DMS153 treated with DMSO at 0.1 percent for 48 hours (cell line): ENCODE data around the gene MUC6.
A peak's percentile ranks its signal among the peaks of the same experiment; 100 is the strongest.

Experiments
- DNase-seq: peaks from one replicate; lab custom pipeline; 2025; ENCODE audit not compliant: unreplicated experiment; lab: John Stamatoyannopoulos, UW

The MUC6 gene

DNA sequence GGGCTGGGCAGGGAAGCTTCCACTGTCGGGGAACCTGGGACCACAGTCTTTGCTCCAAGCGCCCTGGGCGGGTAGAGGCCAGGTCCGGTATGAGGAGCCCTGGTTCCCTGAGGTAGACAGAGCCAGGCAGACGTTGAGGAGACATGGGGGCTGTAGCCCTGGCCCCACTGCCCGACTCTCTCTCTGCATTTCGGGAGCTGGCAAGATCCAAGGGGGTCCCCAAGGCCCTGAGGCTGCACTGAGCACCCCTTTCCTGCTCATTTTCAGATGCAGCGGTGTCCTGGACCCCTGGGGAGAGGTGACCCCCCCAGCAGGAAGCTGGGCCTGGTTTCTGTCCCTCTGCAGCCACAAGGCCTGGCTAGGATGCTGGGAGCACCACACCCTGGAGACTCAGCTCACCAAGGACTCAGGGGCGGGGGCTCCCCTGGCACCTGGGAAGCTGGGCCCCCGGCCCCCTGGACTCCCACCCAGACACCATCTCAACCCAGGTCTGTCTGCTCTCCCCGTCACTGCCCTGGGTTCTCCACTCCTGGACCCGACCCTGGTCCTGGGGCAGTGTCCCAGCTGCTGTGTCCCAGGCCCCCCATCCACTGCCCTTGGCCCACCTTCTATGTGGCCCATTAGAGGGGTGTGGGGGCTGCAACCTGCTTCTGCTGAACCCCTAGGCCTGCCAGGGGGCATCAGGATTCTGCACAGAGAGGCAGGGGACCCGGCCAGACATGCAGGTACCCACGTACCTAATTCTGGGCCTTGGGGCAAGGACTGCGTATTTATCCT lies 15.0 kb upstream of the MUC6 start:
- no peak for DNase-seq

DNA sequence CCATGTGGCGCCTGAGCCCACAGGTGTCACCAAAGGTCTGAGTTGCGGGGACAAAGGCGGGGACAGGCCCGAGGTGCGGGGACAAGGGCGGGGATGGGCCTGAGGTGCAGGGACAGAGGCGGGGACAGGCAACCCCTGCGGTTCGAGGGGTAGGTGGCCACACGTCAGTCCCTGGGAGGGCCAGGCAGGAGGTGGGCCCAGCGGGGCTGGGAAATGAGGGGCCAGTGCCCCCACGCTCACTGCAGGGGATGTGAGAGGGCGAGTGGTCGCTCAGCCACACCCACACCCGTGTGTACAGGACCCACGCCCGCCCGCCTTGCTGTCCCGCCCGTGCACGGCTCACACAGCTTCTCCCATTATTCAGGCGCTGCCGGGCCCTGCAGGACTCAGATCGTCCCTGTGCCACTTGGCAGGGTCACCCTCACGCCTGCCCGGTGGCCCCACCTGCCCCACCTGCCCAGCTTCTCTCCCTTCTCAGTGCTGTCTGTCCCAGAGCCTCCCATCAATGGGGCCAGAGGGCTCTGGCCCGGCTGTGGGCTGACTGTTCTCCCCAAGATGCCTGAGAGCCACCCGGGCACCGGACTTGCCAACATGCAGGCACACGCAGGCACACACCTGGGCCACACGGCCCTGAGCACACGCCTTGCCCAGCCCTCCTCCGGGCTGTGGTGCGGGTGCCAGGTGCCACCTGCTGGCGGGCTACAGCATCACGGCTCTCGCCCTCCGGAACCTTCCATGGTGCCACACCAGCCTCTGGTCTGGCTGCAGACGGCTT lies 14.2 kb upstream of the MUC6 start:
- peak; percentile 62 for DNase-seq

GRCh38 chr11:1049911-1050580 lies 13.5 kb upstream of the MUC6 start:
- DNase-seq = no peak

- DNase-seq = no peak
Observed at GRCh38 chr11:1049431-1049891, 12.9 kb upstream of the MUC6 start.

DNA sequence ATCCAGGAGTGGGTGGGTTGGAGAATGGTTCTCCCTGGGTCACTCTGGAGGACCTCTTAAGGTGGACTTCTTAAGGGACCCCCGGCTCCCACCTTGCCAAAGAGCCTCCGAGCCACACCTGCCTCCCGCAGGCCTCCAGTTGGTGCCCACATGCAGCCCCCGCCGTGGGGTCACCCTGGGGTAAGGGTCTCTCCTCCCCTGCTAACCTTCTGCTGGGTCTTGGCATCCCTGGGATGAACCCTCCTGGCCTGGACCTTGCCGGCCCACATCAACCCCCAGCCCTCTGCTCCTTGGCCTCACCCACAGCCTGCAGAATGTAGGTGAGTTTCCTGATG lies 12.5 kb upstream of the MUC6 start:
- DNase-seq = no peak

- no peak for DNase-seq
Observed at GRCh38 chr11:1048375-1049070, 12.0 kb upstream of the MUC6 start.

DNA sequence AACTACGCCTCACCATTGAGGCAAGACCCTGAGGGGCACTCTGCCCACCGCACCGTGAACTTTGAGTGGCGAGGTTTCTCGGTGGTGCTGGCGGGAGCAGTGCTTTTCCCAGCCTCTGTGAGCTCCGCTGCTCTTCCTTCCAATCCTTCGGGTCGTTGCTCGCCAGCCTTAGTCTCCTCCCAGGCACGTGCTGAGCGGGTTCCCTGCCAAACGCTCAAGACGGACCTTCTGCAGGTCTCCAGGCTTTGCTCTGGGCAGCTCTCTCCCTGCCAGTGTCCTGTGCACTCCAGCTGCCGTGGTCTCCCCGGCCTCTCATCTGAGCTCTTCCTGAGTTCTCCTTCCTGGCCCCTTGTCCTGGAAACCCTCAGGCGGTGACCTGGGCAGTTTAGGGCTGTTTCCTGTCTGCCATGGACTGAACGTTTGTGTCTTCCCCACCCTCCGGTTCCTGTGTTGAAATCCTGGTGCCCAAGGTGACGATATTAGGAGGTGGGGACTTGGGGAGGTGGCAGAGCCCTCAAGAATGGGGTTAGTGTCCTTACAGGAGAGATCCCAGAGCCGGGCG lies 11.2 kb upstream of the MUC6 start:
- no peak for DNase-seq

GRCh38 chr11:1044160-1044559 lies 7.6 kb upstream of the MUC6 start:
- no peak for DNase-seq

GRCh38 chr11:1043563-1044096 lies 7.1 kb upstream of the MUC6 start:
- no peak for DNase-seq

- DNase-seq = no peak
Observed at GRCh38 chr11:1042626-1043562, 6.4 kb upstream of the MUC6 start.

- DNase-seq = no peak
Observed at GRCh38 chr11:1041936-1042608, 5.6 kb upstream of the MUC6 start.

DNA sequence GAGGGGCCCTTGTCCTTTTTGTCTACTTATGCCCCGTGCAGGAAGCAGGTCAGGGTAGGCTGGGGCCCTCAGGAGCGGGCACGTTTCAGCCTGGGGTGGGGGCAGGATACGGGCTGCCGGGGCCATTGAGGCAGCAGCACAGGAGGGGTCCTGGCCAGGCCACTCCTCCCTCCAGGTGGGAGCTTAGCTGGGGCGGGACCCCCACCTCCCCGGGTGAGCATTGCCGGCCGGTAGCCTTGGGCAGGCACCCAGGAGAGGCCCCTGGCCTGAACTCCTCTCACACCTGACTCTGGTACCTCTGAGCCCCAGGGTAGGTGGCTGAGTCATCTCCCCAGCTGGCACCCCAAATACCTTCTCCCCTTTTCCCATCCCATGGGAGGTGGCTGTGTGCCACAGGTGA lies 5.0 kb upstream of the MUC6 start:
- DNase-seq = no peak

DNA sequence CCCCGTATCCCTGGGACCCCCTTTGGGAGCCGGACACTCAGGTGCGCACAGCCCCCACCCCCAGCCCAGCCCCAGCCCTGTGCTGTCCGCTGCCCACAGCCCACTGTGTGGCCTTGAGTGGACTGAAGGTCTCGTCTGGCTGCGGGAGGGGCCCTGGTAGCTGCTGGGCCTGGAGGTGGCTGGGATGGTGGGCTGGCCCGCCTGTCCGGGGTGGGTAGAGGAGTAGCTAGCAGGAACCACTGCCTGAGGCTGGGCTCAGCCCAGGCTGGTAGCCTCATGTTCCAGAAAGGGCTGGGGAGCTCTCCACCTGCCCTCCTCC lies 4.6 kb upstream of the MUC6 start:
- DNase-seq = no peak

DNA sequence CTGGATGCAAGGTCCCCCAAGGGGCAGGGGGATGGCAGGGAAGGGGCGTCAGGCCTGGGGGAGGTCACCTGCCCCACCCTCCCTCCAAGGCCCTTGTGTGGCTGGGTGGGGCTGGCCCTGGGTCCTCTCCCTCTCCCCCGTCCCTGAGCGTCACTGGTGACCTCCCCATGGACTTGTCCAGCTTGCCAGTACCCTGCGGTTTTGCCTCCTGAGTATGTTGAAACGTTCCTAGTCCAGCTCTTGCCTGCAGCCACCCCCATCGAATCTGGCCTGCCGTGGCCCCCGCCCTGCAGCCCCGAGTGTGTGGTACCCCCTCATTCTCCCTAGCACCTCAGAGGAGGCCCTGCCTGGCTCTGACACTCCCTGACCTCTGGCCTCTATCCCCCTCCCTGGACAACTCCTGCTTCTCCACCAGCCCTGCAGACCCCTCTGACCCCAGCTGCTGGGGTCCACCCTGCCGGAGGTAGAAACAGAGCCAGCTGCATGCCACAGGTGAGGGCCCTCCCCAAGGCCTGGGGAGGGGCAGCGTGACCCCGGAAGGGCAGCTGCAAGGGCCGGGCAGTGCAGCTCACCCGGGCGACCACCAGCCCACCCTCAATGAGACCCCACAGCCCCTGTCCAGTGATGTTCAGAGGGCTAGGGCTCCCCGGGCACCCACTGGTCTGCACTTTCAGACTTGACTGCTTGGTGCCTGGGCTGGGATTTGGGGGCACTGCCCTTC lies 4.1 kb upstream of the MUC6 start:
- no peak for DNase-seq

DNA sequence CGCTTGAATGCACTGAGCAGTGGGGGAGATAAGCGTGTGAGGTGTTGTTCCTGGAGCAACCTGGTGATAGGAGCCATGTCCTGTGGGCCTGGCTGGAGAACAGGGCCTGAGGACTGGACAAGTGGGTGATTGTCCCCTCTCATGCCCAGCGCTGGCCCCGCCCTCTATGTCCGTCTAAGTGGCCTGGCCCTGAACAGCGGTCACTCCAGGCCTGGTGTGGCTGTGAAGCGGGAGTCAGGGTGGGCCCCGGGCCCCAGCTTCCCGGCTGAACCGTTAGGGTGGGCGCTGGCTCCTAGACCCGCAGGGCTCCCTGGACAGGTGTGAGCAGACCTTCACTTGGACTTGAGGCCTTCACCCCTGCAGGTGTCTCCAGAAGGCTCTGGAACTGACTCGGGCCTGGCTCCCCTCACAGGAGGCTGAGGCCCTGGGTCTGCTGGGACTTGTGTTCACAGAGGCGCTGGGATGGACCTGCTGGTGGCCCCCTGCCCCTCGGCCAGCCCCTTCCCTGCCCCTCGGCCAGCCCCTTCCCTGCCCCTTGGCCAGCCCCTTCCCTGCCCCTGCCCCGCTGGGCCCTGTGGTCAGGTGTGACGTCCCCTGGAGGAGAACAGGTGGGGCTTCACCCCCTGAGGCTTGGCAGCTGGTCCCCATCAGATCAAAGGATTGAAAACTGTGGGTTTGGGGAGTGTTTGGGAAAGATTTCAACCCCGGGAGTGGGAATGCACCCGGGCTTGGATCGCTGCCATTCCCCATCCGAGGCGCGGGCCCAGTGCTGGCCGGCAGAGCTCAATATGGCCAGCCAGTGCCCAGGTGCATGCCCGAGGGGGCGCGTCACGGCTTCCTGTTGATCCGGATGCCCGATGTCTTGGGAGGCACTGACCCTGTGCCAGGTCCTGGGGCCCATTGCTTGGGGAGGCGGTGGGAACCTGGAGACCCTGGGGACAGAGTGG lies 3.2 kb upstream of the MUC6 start:
- DNase-seq = no peak

DNA sequence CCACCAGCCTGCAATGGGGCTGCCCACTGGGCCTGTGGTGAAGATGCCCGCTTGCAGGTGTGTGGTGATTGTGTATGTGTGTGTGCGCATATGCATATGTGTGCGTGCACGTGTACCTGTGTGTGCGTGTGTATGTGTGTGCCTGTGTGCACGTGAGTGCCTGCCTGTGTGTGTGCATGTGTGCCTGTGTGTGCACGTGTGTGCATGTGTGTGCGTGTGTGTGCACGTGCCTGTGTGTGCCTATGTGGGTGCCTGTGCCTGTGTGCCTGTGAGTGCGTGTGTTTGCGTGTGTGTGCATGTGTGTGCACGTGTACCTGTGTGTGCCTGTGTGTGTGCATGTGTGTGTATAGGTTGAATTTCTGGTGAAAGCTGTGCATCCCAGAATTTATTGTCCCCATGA lies 2.4 kb upstream of the MUC6 start:
- DNase-seq = no peak

GRCh38 chr11:1038361-1038760 lies 1.8 kb upstream of the MUC6 start:
- DNase-seq = no peak
